GM18909 (cell line): ENCODE results near the gene DRD3.

ENCODE experiments used
- ATAC-seq: cut with Tn5 transposase; IDR thresholded peaks from one replicate; pipeline ENCODE4 v1.9.1; 2021; ENCODE audit warnings: mild to moderate bottlenecking; ENCODE audit not compliant: unreplicated experiment, poor library complexity

The DRD3 gene

DNA sequence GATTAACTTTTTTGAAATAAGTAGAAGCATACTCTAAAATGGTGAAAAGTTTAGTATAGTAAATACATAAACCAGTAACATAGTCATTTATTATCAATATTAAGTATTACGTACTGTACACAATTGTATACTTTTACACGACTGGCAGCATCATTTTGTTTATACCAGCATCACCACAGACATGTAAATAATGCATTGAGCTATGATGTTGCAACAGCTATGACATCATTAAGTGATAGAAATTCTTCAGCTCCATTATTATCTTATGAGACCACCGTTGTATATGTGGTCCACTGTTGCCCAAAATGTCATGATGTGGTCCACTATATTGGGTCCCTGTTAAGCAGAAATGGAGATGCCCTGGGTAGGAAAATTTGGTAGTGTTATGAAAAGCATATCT lies 51.3 kb downstream of the DRD3 start:
- no peak for ATAC-seq

- ATAC-seq = no peak
Measured at GRCh38 chr3:114126461-114126860, 52.4 kb downstream of the DRD3 start.

- no peak for ATAC-seq
Measured at GRCh38 chr3:114122027-114122709, 56.7 kb downstream of the DRD3 start.

- no peak for ATAC-seq
Measured at GRCh38 chr3:114120211-114120610, 58.6 kb downstream of the DRD3 start.

- no peak for ATAC-seq
Measured at GRCh38 chr3:114119776-114120175, 59.1 kb downstream of the DRD3 start.

DNA sequence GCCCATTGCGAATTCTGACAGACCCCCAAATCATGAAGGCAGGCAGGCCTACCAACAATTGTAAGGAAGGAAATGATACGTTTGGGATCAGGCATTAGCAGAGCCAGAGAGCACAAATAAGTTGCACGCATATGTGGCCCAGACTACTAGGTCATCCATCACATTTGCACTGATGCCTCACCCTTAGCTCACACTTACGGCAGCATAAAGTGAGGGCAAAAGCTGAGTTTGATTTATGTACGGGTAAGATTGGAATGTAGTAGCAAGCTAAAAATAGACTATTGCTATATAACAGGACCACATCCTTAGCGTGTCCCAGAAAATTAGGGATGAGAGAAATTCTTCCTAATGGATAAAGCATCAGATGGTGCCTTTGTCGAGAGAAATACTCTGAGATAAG lies 63.7 kb downstream of the DRD3 start:
- ATAC-seq = no peak

DNA sequence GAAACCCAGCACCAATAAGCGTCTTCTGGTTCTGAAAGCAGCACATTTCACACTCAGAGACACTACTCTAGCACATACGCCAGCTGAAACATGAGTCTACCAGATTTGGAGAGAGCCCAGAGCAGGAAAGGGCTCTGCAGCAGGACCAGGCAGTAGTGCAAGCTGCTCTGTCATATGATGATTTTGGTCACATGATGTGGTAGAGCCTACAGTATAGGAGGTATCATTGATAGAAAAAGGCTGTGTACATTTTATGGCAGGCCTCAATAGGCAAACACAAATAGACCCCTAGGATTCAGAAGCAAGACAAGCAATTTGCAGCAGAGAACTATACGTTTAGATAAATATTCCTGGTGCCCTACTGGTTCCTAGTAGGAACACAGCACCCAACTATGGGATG lies 64.1 kb downstream of the DRD3 start:
- ATAC-seq = no peak

GRCh38 chr3:114112696-114113095 lies 66.2 kb downstream of the DRD3 start:
- no peak for ATAC-seq

GRCh38 chr3:114111060-114111770 lies 67.6 kb downstream of the DRD3 start:
- ATAC-seq = no peak

GRCh38 chr3:114110439-114110838 lies 68.4 kb downstream of the DRD3 start:
- ATAC-seq = no peak

GRCh38 chr3:114108137-114108536 lies 70.7 kb downstream of the DRD3 start:
- no peak for ATAC-seq

DNA sequence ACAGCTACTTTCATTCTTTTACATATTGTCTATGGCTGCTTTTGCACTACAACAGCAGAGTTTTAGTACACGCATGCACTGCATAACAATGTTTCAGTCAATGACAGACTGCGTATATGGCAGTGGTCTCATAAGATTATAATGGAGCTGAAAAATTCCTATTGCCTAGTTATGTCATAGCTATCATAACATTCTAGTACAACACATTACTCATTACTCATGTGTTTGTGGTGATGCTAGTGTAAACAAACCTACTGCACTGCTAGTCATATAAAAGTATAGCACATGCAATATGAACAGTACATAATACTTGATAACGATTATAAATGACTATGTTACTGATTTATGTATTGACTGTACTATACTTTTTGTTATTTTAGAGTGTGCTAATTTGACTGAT lies 74.4 kb downstream of the DRD3 start:
- no peak for ATAC-seq

DNA sequence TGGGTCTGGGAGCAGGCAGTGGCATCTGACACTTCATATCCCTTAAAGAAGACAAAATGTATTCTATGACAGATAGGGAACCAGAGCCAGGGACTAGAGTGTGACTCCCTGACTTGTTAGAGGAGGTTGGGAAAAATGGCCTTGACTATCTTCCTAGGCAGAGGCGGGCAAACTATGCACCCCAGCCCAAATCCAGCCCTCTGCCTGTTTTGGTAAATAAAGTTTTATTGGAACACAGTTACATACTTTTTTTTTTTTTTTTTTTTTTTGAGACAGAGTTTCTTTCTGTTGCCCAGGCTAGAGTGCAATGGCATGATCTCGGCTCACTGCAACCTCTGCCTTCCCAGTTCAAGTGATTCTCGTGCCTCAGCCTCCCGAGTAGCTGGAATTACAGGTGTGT lies 75.0 kb downstream of the DRD3 start:
- ATAC-seq = no peak

GRCh38 chr3:114103181-114103580 lies 75.7 kb downstream of the DRD3 start:
- no peak for ATAC-seq

- ATAC-seq = no peak
Measured at GRCh38 chr3:114101101-114101500, 77.8 kb downstream of the DRD3 start.

DNA sequence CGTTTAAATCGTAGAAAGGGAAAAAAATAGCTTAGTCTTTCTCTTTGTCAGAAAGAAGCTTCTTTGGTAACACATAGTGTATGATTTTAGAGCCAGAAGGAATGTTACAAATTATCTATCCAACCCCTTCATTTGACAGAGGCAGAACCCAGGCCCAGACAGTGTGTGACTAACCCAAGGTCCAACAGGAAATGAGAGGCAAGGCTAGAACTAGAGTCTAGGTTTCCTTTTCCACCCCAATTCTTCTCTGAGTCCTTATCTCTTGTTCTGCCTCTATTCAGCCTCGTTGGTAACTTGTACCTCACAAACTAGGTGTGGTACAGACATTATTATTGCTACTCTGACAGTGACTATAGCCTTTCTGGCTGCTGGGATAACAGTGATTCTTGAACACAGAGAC lies 83.1 kb downstream of the DRD3 start:
- no peak for ATAC-seq

GRCh38 chr3:114093596-114093995 lies 85.3 kb downstream of the DRD3 start:
- no peak for ATAC-seq

GRCh38 chr3:114093016-114093380 lies 85.9 kb downstream of the DRD3 start:
- no peak for ATAC-seq

DNA sequence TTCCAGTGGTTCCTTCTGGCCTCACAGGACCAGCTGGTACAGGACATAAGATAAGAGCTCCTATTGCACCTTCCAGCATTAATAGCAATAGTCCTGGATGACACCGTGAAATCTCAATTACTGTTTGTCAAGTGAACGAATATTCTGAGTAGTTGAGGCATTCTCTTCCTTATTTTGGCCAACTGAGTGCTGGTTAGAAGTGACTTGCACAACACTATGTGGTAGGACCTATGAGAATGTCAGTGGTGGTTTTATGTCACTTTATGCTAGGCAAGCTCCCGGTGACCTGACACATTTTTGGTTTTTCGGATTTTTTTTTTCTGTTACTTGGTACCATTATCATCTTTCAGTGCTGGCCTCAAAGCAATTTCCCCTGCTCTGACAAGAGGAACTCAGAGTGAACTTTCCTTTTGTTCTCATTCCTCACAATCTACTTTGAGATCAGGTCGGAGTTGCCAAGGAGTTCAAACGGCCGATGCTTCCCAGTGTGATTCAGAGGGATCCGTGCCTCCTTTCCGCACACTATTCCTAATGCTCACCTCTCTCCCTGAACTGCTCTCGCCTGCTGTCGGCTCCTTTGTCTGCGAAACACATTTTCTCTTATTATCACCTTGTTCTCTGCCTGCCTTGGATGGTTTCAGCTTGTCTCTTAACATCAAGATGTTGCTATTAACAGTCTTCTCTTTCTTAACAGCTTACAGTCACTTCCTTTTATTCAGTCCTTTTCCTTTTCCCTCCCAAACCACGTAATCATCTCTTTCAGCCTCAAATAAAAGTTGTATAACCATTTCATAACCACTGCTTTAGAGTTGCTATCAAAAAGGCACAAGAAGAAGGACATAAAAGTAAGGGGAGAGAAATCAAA lies 86.5 kb downstream of the DRD3 start:
- no peak for ATAC-seq

DNA sequence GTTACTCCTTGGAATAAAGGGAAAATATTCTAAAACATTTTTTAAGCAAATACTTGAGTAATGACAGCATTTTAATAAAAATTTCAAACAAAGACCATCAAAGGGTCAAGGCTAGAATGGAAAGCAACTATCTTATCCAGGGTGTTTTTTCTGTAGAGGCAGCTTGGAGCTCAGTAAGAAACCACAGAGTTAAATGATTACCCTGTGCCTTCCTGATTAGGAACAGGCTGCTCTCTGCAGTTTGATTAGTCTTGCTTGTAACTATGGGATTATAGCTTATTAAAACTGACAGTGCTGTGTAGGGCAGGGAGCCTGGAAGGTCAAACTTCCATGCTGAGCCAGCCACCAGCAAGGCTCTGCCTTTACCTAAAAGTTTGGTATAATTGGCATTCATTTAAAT lies 89.2 kb downstream of the DRD3 start:
- ATAC-seq = peak; percentile 65

- no peak for ATAC-seq
Measured at GRCh38 chr3:114086356-114086755, 92.5 kb downstream of the DRD3 start.
